ENCODE data around the gene ZCCHC8. TPM values are rescaled to one million over a fixed set of nuclear protein-coding genes. Genes with fewer than 3 reads are reported as not detected.

Gene ZCCHC8
- total and polyA plus RNA-seq, 2 donors (not counting 3 experiments of a cell fraction or from before 2014, with no cell fraction given), result 10.0 to 24.4 TPM

- DNase-seq (ENCODE audit: low read depth, low spot score), result no peak
- POLR2A ChIA-PET, result no interaction called here
- no peak overlapping the region for H3K27ac ChIP-seq (ENCODE audit: insufficient read depth, low read depth, low read length)
Observed at GRCh38 chr12:122473543-122474323, 27.0 kb downstream of the ZCCHC8 start.

More at GRCh38 chr12:122473543-122474323, 27.0 kb downstream of the ZCCHC8 start:
- H3K9me1 ChIP-seq (replicated peaks; ENCODE audit: control insufficient read depth, extremely low read depth, insufficient read depth, low read length), result no peaks in the 10 kb centered on the region
- H3K79me2 ChIP-seq (ENCODE audit: control insufficient read depth, insufficient read depth, low read length), result no peaks in the 10 kb centered on the region
- no peak overlapping the region for H2AFZ ChIP-seq (ENCODE audit: low read depth, low read length)
- no peaks in the 10 kb centered on the region for H3K27me3 ChIP-seq (ENCODE audit: control insufficient read depth in 2 of 2, insufficient read depth in 2 of 2, low read length in 2 of 2)
- H3K36me3 ChIP-seq (ENCODE audit: control insufficient read depth in 2 of 2, extremely low read depth in 1 of 2, insufficient read depth in 2 of 2, low read length in 2 of 2), result peaks cover 17 to 24% of the 10 kb centered on the region in 2 experiments
- intact Hi-C loops (cut with micrococcal nuclease), result no loop called here
- H3K4me1 ChIP-seq (ENCODE audit: control insufficient read depth, extremely low read depth, insufficient read depth, low read length), result peaks cover 3% of the 10 kb centered on the region
- H3K4me3 ChIP-seq (replicated peaks in 1 of 3; ENCODE audit: insufficient read depth in 1 of 3, low read depth in 1 of 3, low read length in 3 of 3), result no peak overlapping the region
- dilution Hi-C loops (cut with MboI; ENCODE audit: extremely low pct_ligation_motif_present, low sequenced_read_pairs), result no loop called here
- H3K4me2 ChIP-seq (ENCODE audit: insufficient read depth, low read length), result no peak overlapping the region
- no peaks in the 10 kb centered on the region for H3K9me3 ChIP-seq (replicated peaks; ENCODE audit: control insufficient read depth, insufficient read depth, low read length)
- CTCF ChIA-PET, result interaction anchor here (0.8 to 2.7 kb wide), 10 partner anchors 23 to 123 kb away, joined by 3 to 40 read pairs (median 4); partner anchors contain the start of genes CLIP1 and ZCCHC8
- TSS peak; percentile 45 for BruUV-seq (replicated peaks)
- no peak for FAIRE-seq
- TF ChIP-seq JUN (IDR thresholded peaks at IDR 0.05; ENCODE audit: borderline replicate concordance, insufficient read depth, insufficient read length, low read depth), result no peak
- no peak for TF ChIP-seq CTCF (IDR thresholded peaks at IDR 0.05; ENCODE audit: extremely low read depth in 1 of 2, insufficient read depth in 1 of 2, low read depth in 1 of 2, low read length in 2 of 2)
- no peak for TF ChIP-seq EZH2 (IDR thresholded peaks at IDR 0.05; ENCODE audit: borderline replicate concordance, low read depth, low read length, severe bottlenecking)
- no peak for TF ChIP-seq FOS (IDR thresholded peaks at IDR 0.05; ENCODE audit: borderline replicate concordance, insufficient read depth, low read length)
- TF ChIP-seq POLR2A (IDR thresholded peaks at IDR 0.05; ENCODE audit: low read depth, low read length), result no peak
- no peak for TF ChIP-seq POLR2AphosphoS5 (IDR thresholded peaks at IDR 0.05; ENCODE audit: insufficient read depth, low read depth, low read length)
- no peak for TF ChIP-seq MYC (IDR thresholded peaks at IDR 0.05; ENCODE audit: low read depth, low read length)
- TF ChIP-seq GATA2 (IDR thresholded peaks at IDR 0.05; ENCODE audit: insufficient read depth, insufficient read length, low read depth, low read length), result no peak
- TF ChIP-seq MAX (IDR thresholded peaks at IDR 0.05; ENCODE audit: insufficient read depth, insufficient read length), result no peak
- no peaks in the 10 kb centered on the region for H4K20me1 ChIP-seq (replicated peaks; ENCODE audit: control insufficient read depth, extremely low read depth, insufficient read depth, low read length)
- H3K9ac ChIP-seq (replicated peaks; ENCODE audit: extremely low read depth, insufficient read depth, low read length), result no peak overlapping the region
